Vagina (tissue), 2 donors: ENCODE results near the gene NPR2.

Experiments used
- CTCF ChIP-seq, 3 experiments: fragments of 450-650 bp in 2 of 3; fragments of 200-600 bp in 1 of 3; sonication (generic) in 1 of 3; IDR thresholded peaks; one replicate each; pipeline ENCODE4 v1.5.1; 2017 to 2019; ENCODE audit warnings: antibody characterized with exemption in 3 of 3, mild to moderate bottlenecking in 2 of 3, moderate library complexity in 2 of 3
- POLR2A ChIP-seq, 2 donors: fragments of 450-650 bp; IDR thresholded peaks; one replicate each; pipeline ENCODE4 v1.6.1; 2017; ENCODE audit warnings: antibody characterized with exemption in 2 of 2, mild to moderate bottlenecking in 2 of 2, moderate library complexity in 2 of 2
- POLR2AphosphoS5 ChIP-seq, 2 donors: sonication (generic); formaldehyde crosslinking; IDR thresholded peaks; one replicate each; pipeline ENCODE4 v1.9.0; 2017; ENCODE audit warnings: antibody characterized with exemption in 2 of 2, mild to moderate bottlenecking in 2 of 2, low read depth in 1 of 2; ENCODE audit not compliant: insufficient read depth in 1 of 2

GRCh38 chr9:35822926-35823325 lies 31.5 kb downstream of the NPR2 start:
- TF ChIP-seq CTCF (IDR thresholded peaks at IDR 0.05) (no peak), POLR2A (IDR thresholded peaks at IDR 0.05) (no peak), POLR2AphosphoS5 (IDR thresholded peaks at IDR 0.05; ENCODE audit: insufficient read depth in 1 of 2, low read depth in 1 of 2) (no peak)
